ES-I3 (cell line): Measurements from ENCODE around the gene ATXN1.
"Not testable (repeated sequence)": the region's sequence is repeated elsewhere in the genome, so short reads cannot be mapped to it uniquely, and the experiment has no call there.

Source experiments
- H3K36me3 ChIP-seq: 2 replicates; pipeline ENCODE4 v1.6.1; 2013; ENCODE audit warnings: mild to moderate bottlenecking, low read length, control low read depth, moderate library complexity; ENCODE audit not compliant: insufficient read depth
- H3K4me1 ChIP-seq: 2 replicates; pipeline ENCODE4 v1.6.1; 2013; ENCODE audit warnings: mild to moderate bottlenecking, control low read depth, low read length; ENCODE audit not compliant: insufficient read depth
- H3K9ac ChIP-seq: 2 replicates; pipeline ENCODE4 v1.6.1; 2013; ENCODE audit warnings: low read depth, mild to moderate bottlenecking, low read length, moderate library complexity
- H3K9me3 ChIP-seq: 2 replicates; pipeline ENCODE4 v1.6.1; 2013; ENCODE audit warnings: mild to moderate bottlenecking, low read length, moderate library complexity; ENCODE audit not compliant: control insufficient read depth, insufficient read depth

ATXN1 gene

DNA sequence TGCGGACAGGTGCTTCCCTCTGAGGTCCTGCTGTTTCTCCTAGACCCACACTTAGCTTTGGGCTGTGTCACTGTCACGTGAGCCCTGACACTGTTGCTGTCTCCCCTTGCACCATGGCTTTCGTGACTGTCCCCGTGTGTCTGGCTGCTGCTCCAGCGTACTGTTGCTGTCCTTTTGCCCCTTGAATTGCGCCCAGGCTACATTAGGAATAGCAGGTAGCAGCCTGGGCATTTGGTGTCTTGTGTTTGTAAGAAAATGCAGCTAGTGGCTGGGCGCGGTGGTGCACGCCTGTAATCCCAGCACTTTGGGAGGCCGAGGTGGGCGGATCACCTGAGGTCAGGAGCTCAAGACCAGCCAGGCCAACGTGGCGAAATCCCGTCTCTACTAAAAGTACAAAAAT lies 476.8 kb downstream of the ATXN1 start:
- Histone ChIP-seq H3K4me1 (peaks cover 3% of the 10 kb centered on the region; the same call in 1 of the 2 replicates), H3K9me3 (no peaks in the 10 kb centered on the region; the same call in 1 of the 2 replicates), H3K36me3 (no peaks in the 10 kb centered on the region; the same call in 1 of the 2 replicates), H3K9ac (no peak overlapping the region)

DNA sequence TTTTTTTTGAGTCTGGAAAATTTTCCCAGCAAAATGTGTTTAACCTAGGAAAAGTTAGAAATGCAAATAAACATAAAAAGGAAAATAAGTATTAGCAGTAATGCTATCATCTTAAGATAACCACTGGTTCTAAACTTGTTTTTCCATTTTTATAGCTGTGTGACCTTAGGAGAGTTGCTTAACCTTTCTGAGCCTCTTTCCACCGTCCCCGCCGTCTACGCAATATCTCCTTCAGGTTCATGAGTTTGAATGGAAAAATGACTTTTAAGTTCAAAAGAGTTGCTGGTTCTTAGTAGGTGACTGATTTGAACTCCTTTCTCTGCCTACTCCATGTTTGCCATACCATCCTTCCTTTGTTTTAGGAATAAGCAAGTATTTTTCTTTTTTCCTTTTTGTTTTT lies 478.9 kb downstream of the ATXN1 start:
- H3K4me1 ChIP-seq: peaks cover 10% of the 10 kb centered on the region; the same call in 1 of the 2 replicates
- no peak overlapping the region for H3K9ac ChIP-seq
- H3K36me3 ChIP-seq: no peaks in the 10 kb centered on the region; the same call in 1 of the 2 replicates
- no peaks in the 10 kb centered on the region for H3K9me3 ChIP-seq

DNA sequence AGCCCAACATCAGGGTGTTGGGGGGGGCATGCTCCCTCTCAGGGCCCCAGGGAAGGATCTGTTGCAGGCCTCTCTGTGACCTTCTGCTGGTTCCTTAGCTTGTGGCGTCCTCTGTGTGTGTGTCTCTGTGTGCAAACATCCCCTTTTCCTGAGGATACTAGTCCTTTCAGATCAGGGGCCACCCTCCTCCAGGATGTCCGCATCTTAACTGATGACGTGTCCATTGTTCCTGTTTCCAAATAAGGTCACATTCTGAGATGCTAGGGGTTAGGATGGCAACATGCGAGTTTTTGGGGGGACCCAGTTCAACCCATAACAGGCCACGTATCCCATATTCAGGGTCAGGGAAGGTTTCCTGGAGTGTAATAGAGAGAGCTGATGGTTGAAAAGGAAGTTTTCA lies 482.0 kb downstream of the ATXN1 start:
- no peaks in the 10 kb centered on the region for H3K9me3 ChIP-seq
- no peaks in the 10 kb centered on the region; the same call in 1 of the 2 replicates for H3K36me3 ChIP-seq
- no peak overlapping the region for H3K9ac ChIP-seq
- peaks cover 7% of the 10 kb centered on the region; the same call in 1 of the 2 replicates for H3K4me1 ChIP-seq

DNA sequence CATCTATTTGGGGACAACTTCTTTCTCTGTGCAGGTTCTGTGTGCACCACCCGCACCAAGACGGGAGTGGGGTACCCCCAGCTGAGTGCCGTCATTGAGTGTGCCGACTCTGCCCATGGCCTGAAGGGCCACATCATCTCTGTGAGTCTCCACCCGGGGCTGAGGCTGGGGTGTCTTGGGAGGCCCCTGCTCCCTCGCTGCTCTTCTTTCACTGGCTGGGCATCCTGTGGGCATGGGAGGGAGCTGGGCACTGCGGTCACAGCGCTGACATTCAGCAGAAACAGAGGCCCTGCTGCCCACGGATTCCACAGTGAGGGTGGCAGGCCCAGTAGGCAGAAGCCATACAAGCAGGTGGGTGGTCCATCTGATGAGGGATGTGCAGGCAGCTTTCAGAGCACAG lies 482.5 kb downstream of the ATXN1 start:
- H3K36me3 ChIP-seq: no peaks in the 10 kb centered on the region; the same call in 1 of the 2 replicates
- H3K9me3 ChIP-seq: no peaks in the 10 kb centered on the region
- H3K4me1 ChIP-seq: peaks cover 7% of the 10 kb centered on the region; the same call in 1 of the 2 replicates

DNA sequence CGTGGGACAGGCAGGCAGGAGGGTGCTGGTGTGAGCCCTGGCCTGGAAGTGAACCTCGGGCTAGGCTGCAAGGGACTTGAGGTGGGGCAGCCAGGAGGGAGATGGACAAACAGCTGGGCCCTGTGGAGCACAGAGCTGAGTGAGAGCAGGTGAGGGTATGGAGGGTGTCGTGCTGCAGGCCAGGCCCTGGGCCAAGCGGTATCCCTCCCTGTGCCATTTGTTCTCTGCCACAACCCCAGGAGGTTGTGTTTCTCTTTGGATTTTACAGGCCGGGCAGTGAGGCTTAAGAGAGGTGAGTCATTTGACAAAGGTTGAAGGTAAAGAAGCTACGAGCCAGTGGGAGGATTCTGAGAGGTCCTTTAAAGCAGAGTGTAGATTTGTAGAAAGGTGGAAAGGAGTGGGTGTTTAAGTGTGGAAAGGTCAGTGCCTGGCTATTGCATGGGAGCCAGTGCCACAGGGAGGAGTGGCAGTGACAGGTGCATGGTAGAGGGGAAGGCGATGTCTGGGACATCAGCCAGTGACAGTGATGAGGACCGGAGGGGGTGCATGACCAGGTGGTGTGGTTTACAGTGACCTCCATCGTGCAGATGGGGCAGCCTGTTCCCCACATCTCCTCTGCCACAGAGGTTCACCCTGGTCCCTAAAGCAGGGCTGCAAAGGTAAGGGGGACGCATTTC lies 483.1 kb downstream of the ATXN1 start:
- no peaks in the 10 kb centered on the region for H3K9me3 ChIP-seq
- H3K36me3 ChIP-seq: no peaks in the 10 kb centered on the region; the same call in 1 of the 2 replicates
- H3K4me1 ChIP-seq: peaks cover 7% of the 10 kb centered on the region; the same call in 1 of the 2 replicates
- H3K9ac ChIP-seq: no peak overlapping the region

More for the DNA sequence above, 482.5 kb downstream of the ATXN1 start:
- no peak overlapping the region for H3K9ac ChIP-seq

DNA sequence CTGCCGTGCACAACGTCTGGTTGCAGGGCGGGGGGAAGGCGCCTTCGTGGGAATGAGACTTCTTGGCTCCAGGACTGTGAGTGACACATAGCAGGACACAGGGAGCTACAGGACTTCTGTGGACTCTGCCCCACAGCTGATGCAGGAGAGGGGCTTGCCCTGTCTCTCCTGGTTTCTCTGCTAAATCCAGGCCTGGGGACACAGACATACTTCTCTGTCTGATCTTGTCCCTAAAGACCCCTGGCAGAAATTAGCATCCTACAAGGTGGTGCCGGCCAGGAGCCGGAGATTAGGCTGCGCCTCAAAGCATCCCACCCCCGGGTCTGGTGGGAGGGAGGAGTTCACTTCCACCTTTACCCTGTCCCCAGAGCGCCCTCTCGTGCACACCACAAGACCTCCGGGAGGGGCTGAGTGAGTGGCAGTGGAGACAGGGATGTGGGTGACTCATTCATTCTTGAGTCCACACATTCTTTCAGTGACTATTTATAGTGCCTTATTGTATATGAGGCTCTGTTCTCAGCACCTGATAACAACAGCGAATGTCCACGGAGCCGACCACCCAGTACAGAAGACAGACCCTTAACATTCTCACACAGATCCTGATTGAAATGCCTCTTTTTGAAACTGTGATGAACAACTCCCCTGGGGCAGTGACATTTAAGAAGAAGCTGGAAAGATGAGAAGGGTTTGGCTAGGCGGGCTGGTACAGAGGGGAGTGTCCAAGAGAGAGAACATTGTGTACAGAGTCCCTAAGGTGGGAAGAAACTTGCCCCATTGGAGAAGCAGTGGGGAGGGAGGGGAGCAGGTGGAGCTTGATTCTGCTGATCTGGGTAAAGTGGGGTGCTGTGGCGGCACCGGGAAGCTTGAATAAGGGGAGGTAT lies 483.9 kb downstream of the ATXN1 start:
- Histone ChIP-seq H3K4me1 (peaks cover 7% of the 10 kb centered on the region; the same call in 1 of the 2 replicates), H3K9ac (no peak overlapping the region), H3K9me3 (no peaks in the 10 kb centered on the region), H3K36me3 (no peaks in the 10 kb centered on the region; the same call in 1 of the 2 replicates)

DNA sequence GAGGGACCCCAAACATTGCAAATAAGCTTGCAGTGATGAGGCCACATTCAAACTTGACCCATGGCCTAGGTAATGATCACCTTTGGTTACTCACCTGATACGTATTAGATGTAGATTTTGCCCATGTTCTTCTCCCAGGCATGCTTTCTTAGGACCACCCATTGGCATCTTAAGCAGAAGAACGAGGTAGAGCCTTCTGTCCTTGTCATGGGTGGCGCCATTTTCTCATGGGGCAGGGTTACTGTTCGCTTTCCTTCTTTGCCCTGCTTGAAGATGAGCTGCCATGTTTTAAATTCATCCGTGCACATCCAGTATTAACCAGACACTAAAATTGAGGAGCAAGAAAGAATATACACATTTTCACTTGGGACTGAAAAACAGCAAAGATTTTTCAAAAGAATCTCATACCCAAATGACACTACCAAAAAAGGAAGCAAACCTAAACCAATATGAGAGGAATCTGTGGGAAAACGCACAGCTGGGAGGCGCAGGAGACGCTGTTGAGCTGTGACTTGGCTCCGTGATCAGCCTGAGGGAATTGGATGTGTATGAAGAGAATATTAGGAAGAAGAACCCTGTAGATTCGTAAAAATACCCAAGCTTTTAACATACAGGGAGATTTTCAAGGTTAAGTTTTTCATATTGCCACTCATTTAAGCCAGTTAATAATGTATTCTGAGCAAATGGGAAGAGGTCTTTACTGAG lies 486.2 kb downstream of the ATXN1 start:
- H3K4me1 ChIP-seq: peaks cover 7% of the 10 kb centered on the region; the same call in 1 of the 2 replicates
- H3K9me3 ChIP-seq: no peaks in the 10 kb centered on the region
- H3K9ac ChIP-seq: no peak overlapping the region
- H3K36me3 ChIP-seq: no peaks in the 10 kb centered on the region

DNA sequence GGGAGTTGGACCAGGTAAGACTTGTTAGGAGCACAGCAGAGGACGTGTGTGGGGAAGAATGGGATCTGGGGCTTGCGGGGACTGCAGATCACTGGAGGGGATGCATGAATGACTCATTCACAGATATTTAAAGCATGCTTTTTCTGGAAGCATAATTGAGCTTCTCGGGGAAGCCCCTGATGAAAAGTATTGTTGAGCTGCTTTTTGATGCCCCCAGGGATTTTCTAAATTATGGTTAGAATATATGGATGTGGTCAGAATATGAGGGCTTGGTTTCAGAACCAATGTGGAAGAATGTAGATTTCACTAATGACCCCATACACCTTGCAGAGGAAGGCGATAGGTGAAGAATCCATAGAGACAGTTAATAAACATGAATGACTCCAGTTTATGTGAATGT lies 486.8 kb downstream of the ATXN1 start:
- Histone ChIP-seq H3K36me3 (no peaks in the 10 kb centered on the region), H3K9ac (no peak overlapping the region), H3K9me3 (no peaks in the 10 kb centered on the region), H3K4me1 (peaks cover 7% of the 10 kb centered on the region; the same call in 1 of the 2 replicates)

DNA sequence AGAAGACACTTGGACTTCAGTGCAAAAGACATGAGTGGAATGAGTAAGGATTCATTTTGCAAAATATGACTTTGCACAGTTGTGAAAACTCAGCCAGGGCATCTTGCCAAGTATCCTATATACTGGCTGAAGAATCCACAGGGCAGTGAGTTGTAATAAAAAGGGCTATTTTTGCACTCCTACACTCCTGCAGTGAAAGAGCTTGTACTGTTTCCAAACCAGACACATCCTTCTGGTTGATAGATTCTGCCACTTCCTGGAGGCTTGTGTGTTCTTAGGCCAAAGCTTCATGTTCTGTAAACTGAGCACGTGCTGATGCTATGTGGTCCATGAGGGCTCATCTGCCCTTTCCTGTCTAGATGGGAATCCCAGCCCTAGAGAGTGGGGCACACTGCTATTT lies 488.0 kb downstream of the ATXN1 start:
- no peaks in the 10 kb centered on the region for H3K9me3 ChIP-seq
- peaks cover 7% of the 10 kb centered on the region; the same call in 1 of the 2 replicates for H3K4me1 ChIP-seq
- no peaks in the 10 kb centered on the region for H3K36me3 ChIP-seq
- H3K9ac ChIP-seq: no peak overlapping the region

DNA sequence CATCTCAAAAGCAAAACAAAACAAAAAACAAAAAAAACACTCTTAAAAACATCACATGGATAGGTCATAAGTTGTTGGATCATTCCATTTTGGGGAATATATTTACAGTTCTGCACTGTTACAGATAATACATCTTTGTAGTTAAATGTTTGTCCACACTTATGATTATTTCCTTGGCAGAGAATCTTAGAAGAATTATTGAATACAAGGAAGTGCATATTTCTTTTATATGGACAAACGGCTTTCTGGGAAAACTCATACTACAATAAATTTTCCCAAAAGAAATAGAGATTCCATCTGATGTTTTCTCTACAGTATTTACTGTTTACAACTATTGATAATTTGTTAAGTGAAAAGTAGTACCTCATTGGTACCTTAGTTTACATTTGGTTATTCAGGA lies 489.1 kb downstream of the ATXN1 start:
- Histone ChIP-seq H3K36me3 (no peaks in the 10 kb centered on the region), H3K9ac (no peak overlapping the region), H3K4me1 (no peaks in the 10 kb centered on the region), H3K9me3 (no peaks in the 10 kb centered on the region)

DNA sequence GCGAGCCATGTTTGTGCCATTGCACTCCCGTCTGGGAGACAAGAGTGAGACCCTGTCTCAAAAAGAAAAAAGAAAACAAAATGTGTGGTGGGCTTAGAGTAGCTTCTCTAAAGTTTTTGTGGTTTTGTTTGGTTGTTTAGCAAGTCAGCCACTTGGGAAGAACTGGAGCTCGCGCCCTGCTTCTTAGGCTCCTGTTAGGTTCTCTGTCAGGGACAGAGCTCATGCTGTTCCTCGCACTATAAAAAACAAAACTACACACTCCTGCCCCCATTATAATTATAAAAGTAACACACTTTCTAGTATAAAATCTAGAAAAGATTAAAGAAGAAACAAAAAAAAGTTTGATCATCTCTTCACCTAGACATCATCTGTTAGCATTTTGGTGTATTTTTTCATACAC lies 489.8 kb downstream of the ATXN1 start:
- Histone ChIP-seq H3K9me3 (no peaks in the 10 kb centered on the region), H3K9ac (no peak overlapping the region), H3K36me3 (no peaks in the 10 kb centered on the region), H3K4me1 (no peaks in the 10 kb centered on the region)

DNA sequence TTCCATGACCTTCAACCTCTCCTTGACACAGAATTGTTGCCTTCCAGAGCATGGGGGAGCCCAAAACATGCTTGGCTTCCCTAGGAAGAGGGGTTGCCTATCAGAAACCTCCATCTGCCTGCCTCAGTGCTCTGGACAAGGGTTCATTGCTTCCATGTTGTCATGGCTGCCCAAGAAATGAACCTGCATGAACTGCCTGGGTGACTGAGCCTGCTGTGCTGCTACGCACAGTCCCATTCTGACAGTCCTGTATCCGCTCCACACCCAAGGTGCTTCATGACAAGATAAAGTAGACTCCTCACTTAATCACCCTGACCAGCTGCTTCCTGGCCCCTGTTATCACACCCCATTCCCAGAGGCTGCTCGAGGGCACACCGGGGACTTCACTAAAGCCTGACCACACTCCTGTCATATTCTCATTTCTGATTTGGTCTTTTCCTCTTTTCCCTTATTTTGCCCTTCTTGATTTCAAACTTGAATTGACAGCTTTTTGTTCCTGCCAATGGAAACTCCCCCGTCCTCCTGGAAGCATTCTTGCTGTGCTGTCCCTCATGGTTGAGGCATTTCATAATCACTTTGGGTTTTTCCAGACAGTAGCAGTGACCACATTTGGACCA lies 491.0 kb downstream of the ATXN1 start:
- Histone ChIP-seq H3K9ac (no peak overlapping the region), H3K9me3 (no peaks in the 10 kb centered on the region; the same call in 1 of the 2 replicates), H3K36me3 (no peaks in the 10 kb centered on the region), H3K4me1 (0 out of 2 replicates have a peak, but pooled peaks cover under 1% of the 10 kb centered on the region)

DNA sequence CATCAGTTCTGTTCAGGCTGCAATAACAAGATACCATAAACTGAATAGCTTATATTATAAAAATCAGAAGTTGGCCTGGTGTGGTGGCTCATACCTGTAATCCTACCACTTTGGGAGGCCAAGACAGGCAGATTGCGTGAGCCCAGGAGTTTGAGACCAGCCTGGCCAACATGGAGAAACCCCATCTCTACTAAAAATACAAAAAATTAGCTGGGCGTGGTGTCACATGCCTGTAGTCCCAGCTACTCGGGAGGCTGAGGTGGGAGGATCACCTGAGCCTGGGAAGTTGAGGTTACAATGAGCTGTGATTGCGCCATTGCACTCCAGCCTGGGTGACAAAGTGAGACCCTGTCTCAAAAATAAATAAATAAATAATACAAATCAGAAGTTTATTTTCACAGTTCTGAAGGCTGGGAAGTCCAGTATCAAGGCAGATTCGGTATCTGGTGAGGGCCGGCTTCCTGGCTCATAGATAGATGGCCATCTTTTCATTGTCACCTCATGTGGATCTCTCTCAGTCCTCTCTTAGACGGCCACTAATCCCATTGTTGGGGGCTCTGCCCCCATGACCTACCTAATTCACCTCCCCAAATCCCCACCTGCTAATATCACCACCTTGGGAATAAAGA lies 491.7 kb downstream of the ATXN1 start:
- H3K9me3 ChIP-seq, H3K36me3 ChIP-seq, H3K9ac ChIP-seq, H3K4me1 ChIP-seq: not testable (repeated sequence)
